ENCODE data around the gene ELK3. TPM values are rescaled to one million over a fixed set of nuclear protein-coding genes. Genes with fewer than 3 reads are reported as not detected.

ELK3 gene
- total RNA-seq, 1 donor from 2014 or later, result 49.3 TPM

DNA sequence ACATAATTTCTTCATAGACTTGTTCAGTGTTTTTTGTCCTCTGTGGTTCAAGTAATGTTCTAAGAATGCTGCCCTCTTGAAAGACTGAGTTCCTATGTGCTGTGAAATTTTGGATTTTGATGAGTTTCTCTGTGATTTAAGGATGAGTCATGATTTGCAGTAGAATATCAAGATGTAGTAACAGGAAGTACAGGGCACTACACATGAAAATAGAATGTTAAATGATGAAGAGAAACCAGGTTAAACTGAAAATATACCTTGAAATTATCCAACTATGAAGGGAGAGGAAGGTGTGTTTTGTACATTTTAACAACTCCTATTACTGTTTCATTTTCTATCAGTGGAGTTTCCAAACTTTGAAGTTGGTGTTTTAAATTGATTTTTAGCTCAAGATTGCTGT lies 4.8 kb downstream of the ELK3 start:
- no peaks in the 10 kb centered on the region for H3K36me3 Mint-ChIP-seq (ENCODE audit: unreplicated experiment)
- peak overlapping the region; percentile 95 for H3K27ac Mint-ChIP-seq (ENCODE audit: unreplicated experiment)
- no peak for DNase-seq (ENCODE audit: extremely low spot score, unreplicated experiment)
- H3K4me1 Mint-ChIP-seq (ENCODE audit: unreplicated experiment), result peaks cover 48% of the 10 kb centered on the region
- TF ChIP-seq, protein P1, sequence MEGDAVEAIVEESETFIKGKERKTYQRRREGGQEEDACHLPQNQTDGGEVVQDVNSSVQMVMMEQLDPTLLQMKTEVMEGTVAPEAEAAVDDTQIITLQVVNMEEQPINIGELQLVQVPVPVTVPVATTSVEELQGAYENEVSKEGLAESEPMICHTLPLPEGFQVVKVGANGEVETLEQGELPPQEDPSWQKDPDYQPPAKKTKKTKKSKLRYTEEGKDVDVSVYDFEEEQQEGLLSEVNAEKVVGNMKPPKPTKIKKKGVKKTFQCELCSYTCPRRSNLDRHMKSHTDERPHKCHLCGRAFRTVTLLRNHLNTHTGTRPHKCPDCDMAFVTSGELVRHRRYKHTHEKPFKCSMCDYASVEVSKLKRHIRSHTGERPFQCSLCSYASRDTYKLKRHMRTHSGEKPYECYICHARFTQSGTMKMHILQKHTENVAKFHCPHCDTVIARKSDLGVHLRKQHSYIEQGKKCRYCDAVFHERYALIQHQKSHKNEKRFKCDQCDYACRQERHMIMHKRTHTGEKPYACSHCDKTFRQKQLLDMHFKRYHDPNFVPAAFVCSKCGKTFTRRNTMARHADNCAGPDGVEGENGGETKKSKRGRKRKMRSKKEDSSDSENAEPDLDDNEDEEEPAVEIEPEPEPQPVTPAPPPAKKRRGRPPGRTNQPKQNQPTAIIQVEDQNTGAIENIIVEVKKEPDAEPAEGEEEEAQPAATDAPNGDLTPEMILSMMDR (IDR thresholded peaks at IDR 0.05), result no peak
- H3K27me3 Mint-ChIP-seq (ENCODE audit: unreplicated experiment), result no peaks in the 10 kb centered on the region
- H3K4me3 Mint-ChIP-seq (ENCODE audit: unreplicated experiment), result peak overlapping the region; percentile 19
- H3K9me3 Mint-ChIP-seq (ENCODE audit: unreplicated experiment), result no peaks in the 10 kb centered on the region

DNA sequence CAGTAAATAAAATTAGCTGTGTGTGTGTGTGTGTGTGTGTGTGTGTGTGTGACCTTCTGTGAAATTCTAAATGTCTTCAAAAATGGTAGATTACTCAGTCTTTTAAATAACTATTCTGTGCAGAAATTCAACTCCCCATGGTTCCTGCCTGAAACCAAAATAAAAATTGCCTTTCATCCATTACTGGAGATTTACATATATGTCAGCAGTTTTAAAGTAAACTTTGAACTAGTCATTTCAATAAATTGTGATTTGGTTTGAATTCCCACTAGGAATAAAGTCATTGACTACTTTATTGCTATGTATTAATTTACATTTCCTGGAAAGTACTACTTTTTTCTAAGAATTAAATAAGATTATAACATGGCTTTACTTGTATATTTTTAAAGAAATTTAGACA lies 5.3 kb downstream of the ELK3 start:
- peaks cover 48% of the 10 kb centered on the region for H3K4me1 Mint-ChIP-seq (ENCODE audit: unreplicated experiment)
- H3K36me3 Mint-ChIP-seq (ENCODE audit: unreplicated experiment), result peaks cover under 1% of the 10 kb centered on the region
- H3K9me3 Mint-ChIP-seq (ENCODE audit: unreplicated experiment), result peaks cover 3% of the 10 kb centered on the region
- DNase-seq (ENCODE audit: extremely low spot score, unreplicated experiment), result no peak
- peak overlapping the region; percentile 95 for H3K27ac Mint-ChIP-seq (ENCODE audit: unreplicated experiment)
- H3K27me3 Mint-ChIP-seq (ENCODE audit: unreplicated experiment), result no peaks in the 10 kb centered on the region
- no peak overlapping the region for H3K4me3 Mint-ChIP-seq (ENCODE audit: unreplicated experiment)
- TF ChIP-seq, protein P1 (IDR thresholded peaks at IDR 0.05), result no peak

DNA sequence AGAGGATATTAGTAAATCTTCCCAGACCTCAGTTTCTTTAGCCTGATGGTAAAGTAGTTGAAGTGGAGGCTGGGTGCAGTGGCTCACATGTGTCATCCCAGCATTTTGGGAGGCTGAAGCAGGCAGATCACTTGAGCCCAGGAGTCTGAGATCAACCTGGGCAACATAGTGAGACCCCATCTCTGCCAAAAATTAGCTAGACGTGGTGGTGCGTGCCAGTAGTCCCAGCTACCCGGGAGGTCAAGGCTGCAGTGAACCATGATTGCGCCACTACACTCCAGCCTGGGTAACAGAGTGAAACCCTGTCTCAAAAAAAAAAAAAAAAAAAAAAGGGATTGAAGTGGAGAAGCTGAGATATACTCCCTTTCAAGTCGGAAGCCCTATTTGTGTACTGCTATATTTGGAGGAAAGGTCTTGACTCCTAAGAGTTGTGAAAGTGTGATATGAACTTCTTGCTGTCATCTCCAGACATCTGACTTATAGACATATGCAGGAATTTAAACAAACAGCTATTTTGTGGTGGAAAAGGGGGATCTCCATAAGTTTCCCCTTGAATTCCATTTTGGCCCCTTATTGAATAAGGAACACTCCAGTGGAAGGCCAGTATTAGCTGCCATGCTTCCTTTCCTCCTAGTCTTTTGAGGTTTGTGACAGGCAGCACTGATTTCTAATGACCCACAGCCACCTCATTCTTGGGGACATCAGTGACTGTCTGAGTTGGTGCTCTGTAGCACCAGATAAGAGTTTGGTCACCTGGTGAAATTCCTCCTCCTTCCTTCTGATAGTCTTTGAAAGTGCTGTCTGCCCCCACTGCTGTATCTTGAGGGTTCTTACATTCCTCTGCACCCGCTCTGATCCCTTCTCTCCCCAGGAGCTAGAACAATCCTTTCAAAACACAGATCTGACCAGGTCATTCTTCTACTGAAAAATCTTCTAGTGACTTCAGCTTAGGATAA lies 7.4 kb downstream of the ELK3 start:
- Mint-ChIP-seq H3K4me3 (ENCODE audit: unreplicated experiment) (no peak overlapping the region), H3K4me1 (ENCODE audit: unreplicated experiment) (peaks cover 50% of the 10 kb centered on the region), H3K9me3 (ENCODE audit: unreplicated experiment) (peaks cover 3% of the 10 kb centered on the region), H3K36me3 (ENCODE audit: unreplicated experiment) (peaks cover 4% of the 10 kb centered on the region), H3K27ac (ENCODE audit: unreplicated experiment) (peak overlapping the region; percentile 23), H3K27me3 (ENCODE audit: unreplicated experiment) (no peaks in the 10 kb centered on the region)
- no peak for DNase-seq (ENCODE audit: extremely low spot score, unreplicated experiment)
- TF ChIP-seq, protein P1 (IDR thresholded peaks at IDR 0.05), result no peak

DNA sequence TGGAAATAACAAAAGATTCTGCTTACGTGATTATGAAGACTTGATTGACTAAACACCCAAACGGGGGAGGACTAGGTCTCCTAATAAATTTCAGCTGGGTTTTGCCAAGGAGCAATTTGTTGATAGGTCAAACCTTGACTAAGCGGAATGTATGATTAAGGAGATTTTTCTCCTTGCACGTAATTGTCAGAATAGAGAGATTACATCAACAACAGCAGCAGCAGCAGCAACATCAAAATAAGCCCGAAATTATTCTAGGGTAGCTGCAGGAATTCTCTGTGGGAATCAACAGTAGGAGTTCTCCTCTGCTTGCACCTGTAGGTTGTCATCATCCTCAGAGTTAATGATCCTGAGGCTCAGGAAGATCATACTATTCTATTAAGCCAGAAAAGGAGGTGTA lies 10.2 kb downstream of the ELK3 start:
- Mint-ChIP-seq H3K36me3 (ENCODE audit: unreplicated experiment) (peaks cover 4% of the 10 kb centered on the region), H3K4me3 (ENCODE audit: unreplicated experiment) (no peak overlapping the region), H3K27me3 (ENCODE audit: unreplicated experiment) (no peaks in the 10 kb centered on the region), H3K27ac (ENCODE audit: unreplicated experiment) (no peak overlapping the region), H3K9me3 (ENCODE audit: unreplicated experiment) (peaks cover 3% of the 10 kb centered on the region), H3K4me1 (ENCODE audit: unreplicated experiment) (peaks cover 45% of the 10 kb centered on the region)
- TF ChIP-seq, protein P1 (IDR thresholded peaks at IDR 0.05), result no peak
- DNase-seq (ENCODE audit: extremely low spot score, unreplicated experiment), result no peak

DNA sequence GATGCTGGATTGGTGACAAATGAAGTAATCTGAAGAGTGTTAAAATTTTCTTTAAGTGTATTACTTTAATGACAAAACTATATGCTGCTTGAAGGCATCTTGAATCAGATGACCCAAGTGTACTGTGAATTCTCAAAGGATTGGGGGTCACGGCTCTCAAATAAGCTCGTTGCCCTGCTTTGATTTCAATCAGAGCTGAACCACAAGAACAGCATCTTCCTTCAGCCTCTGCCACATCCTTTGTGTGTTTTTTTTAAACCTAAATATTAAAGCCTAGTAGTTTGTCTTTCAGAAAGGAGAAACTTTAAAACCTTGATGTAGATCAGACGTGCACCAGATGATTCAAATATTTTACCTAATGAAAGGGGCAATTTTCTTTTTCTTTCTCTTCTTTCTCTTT lies 11.7 kb downstream of the ELK3 start:
- peak overlapping the region; percentile 28 for H3K27ac Mint-ChIP-seq (ENCODE audit: unreplicated experiment)
- H3K4me3 Mint-ChIP-seq (ENCODE audit: unreplicated experiment), result no peak overlapping the region
- H3K36me3 Mint-ChIP-seq (ENCODE audit: unreplicated experiment), result peaks cover 4% of the 10 kb centered on the region
- TF ChIP-seq, protein P1 (IDR thresholded peaks at IDR 0.05), result no peak
- DNase-seq (ENCODE audit: extremely low spot score, unreplicated experiment), result no peak
- H3K9me3 Mint-ChIP-seq (ENCODE audit: unreplicated experiment), result peaks cover 3% of the 10 kb centered on the region
- peaks cover 53% of the 10 kb centered on the region for H3K4me1 Mint-ChIP-seq (ENCODE audit: unreplicated experiment)
- H3K27me3 Mint-ChIP-seq (ENCODE audit: unreplicated experiment), result no peaks in the 10 kb centered on the region

All from osteocyte (in vitro differentiated cells).